HFF-Myc (cell line): ENCODE data around the gene FREM1.

Experiments
- DNase-seq: peaks from one replicate; pipeline ENCODE4 v3.0.0-alpha.2; 2011; ENCODE audit warnings: low read depth; ENCODE audit errors: extremely low read depth
- H3K4me3 ChIP-seq: replicated peaks from 2 replicates; pipeline ENCODE4 v1.5.1; 2011; ENCODE audit warnings: low read depth, mild to moderate bottlenecking, control low read depth, low read length
- CTCF ChIP-seq: IDR thresholded peaks from 2 replicates; pipeline ENCODE4 v1.5.1; 2012; ENCODE audit warnings: mild to moderate bottlenecking, low read depth, low read length, control low read depth; ENCODE audit errors: missing control alignments

Gene FREM1

GRCh38 chr9:14705079-14705478 is 205.1 kb downstream of the FREM1 start:
- TF ChIP-seq CTCF = no peak
- DNase-seq = no peak

GRCh38 chr9:14704281-14704680 is 205.9 kb downstream of the FREM1 start:
- no peak for TF ChIP-seq CTCF
- H3K4me3 ChIP-seq = no peak overlapping the region
- DNase-seq = no peak

More at GRCh38 chr9:14705079-14705478, 205.1 kb downstream of the FREM1 start:
- no peak overlapping the region for H3K4me3 ChIP-seq

GRCh38 chr9:14702200-14702720 is 208.0 kb downstream of the FREM1 start:
- TF ChIP-seq CTCF = no peak
- no peak for DNase-seq
- no peak overlapping the region for H3K4me3 ChIP-seq

GRCh38 chr9:14693251-14693861 is 216.9 kb downstream of the FREM1 start, which contains the start of gene ZDHHC21:
ZDHHC21 (minus strand) TSS chr9:14693432; CDS start chr9:14674340, 19,092 bp downstream.
- no peak for DNase-seq
- no peak for TF ChIP-seq CTCF
- peak within 1 kb of the TSS; percentile 62 for H3K4me3 ChIP-seq

GRCh38 chr9:14692470-14693250 is 217.6 kb downstream of the FREM1 start:
- H3K4me3 ChIP-seq = peak overlapping the region; percentile 62
- no peak for DNase-seq
- TF ChIP-seq CTCF = no peak

GRCh38 chr9:14690948-14691730 is 219.1 kb downstream of the FREM1 start:
- TF ChIP-seq CTCF = no peak
- H3K4me3 ChIP-seq = no peak overlapping the region
- DNase-seq = no peak
